GM12873 (cell line): ENCODE results near the gene ZNF469.

Source experiments
- CTCF ChIP-seq: IDR thresholded peaks from 2 replicates; pipeline ENCODE4 v1.5.1; 2012; ENCODE audit warnings: low read depth, mild to moderate bottlenecking, moderate library complexity, low read length, control low read depth; ENCODE audit not compliant: insufficient read depth; ENCODE audit errors: missing control alignments

ZNF469 gene

GRCh38 chr16:88407807-88408206 lies 25.0 kb downstream of the ZNF469 start:
- no peak for TF ChIP-seq CTCF

GRCh38 chr16:88408561-88409142 lies 25.9 kb downstream of the ZNF469 start:
- TF ChIP-seq CTCF: no peak

GRCh38 chr16:88409296-88410065 lies 26.7 kb downstream of the ZNF469 start:
- no peak for TF ChIP-seq CTCF

GRCh38 chr16:88411951-88412576 lies 29.3 kb downstream of the ZNF469 start:
- TF ChIP-seq CTCF: no peak

GRCh38 chr16:88412766-88413165 lies 30.0 kb downstream of the ZNF469 start:
- no peak for TF ChIP-seq CTCF

GRCh38 chr16:88413231-88413630 lies 30.5 kb downstream of the ZNF469 start:
- no peak for TF ChIP-seq CTCF

- TF ChIP-seq CTCF: no peak
Observed at GRCh38 chr16:88413631-88414030, 30.9 kb downstream of the ZNF469 start.
